Panc1 (cell line): ENCODE data around the gene MDGA2. TPM values are rescaled to one million over a fixed set of nuclear protein-coding genes. Genes with fewer than 3 reads are reported as not detected.

Experiments used
- ATAC-seq: fragments of 200-7000 bp; cut with Tn5 transposase; 2 replicates; pipeline ENCODE4 v1.9.1; 2020; ENCODE audit warnings: mild to moderate bottlenecking, moderate library complexity
- BruUV-seq: library from RNA; stranded (reverse); fragments of 400-500 nt; replicated peaks from 2 replicates; lab custom pipeline; 2021; lab: Mats Ljungman, UMichigan
- CTCF ChIA-PET: fragments of 300-600 bp; sonication (Branson Sonifier 250); formaldehyde crosslinking; loops from one replicate; lab custom pipeline; 2022; ENCODE audit warnings: antibody characterized with exemption; lab: Charles Lee
- POLR2A ChIA-PET: fragments of 300-600 bp; sonication (Branson Sonifier 250); formaldehyde crosslinking; loops from one replicate; lab custom pipeline; 2022; ENCODE audit warnings: antibody characterized with exemption; lab: Charles Lee
- DNase-seq: peaks from one replicate; pipeline ENCODE4 v3.0.0-alpha.2; 2010; ENCODE audit warnings: low read depth, low spot score
- H3K27ac ChIP-seq: 2 replicates; pipeline ENCODE4 v1.5.1; 2011; ENCODE audit warnings: mild to moderate bottlenecking, low read length, inconsistent platforms
- H3K27me3 ChIP-seq: fragments of 200-500 bp; sonication (Bioruptor generic); 2 replicates; pipeline ENCODE4 v1.6.0; 2014; ENCODE audit warnings: low read length, inconsistent platforms; ENCODE audit not compliant: control insufficient read depth, insufficient read depth
- H3K36me3 ChIP-seq: fragments of 200-500 bp; sonication (Bioruptor generic); 2 replicates; pipeline ENCODE4 v1.5.1; 2014; ENCODE audit warnings: inconsistent platforms, mild to moderate bottlenecking, low read length, moderate library complexity; ENCODE audit not compliant: control insufficient read depth, insufficient read depth
- H3K4me1 ChIP-seq: 2 replicates; pipeline ENCODE4 v1.5.1; 2011; ENCODE audit warnings: inconsistent platforms, mild to moderate bottlenecking, low read length, moderate library complexity; ENCODE audit not compliant: control insufficient read depth, insufficient read depth
- H3K4me3 ChIP-seq, 2 experiments: 2 replicates each; pipeline ENCODE4 v1.5.1; 2011 to 2012; ENCODE audit warnings: low read depth in 2 of 2, low read length in 2 of 2, mild to moderate bottlenecking in 2 of 2, inconsistent platforms in 1 of 2, moderate library complexity in 1 of 2
- H3K9me3 ChIP-seq: fragments of 200-500 bp; sonication (Bioruptor generic); 2 replicates; pipeline ENCODE4 v1.5.1; 2014; ENCODE audit warnings: low read depth, mild to moderate bottlenecking, inconsistent platforms, low read length, moderate library complexity; ENCODE audit not compliant: control insufficient read depth, insufficient read depth
- POLR2AphosphoS5 ChIP-seq: IDR thresholded peaks from 2 replicates; pipeline ENCODE4 v1.6.1; 2012; ENCODE audit warnings: mild to moderate bottlenecking, low read depth, low read length, moderate library complexity
- SIN3A ChIP-seq: IDR thresholded peaks from 2 replicates; pipeline ENCODE4 v1.6.1; 2012; ENCODE audit warnings: low read depth, mild to moderate bottlenecking, low read length, moderate library complexity, borderline replicate concordance; ENCODE audit not compliant: insufficient read depth
- TCF7L2 ChIP-seq: IDR thresholded peaks from 2 replicates; pipeline ENCODE4 v1.6.1; 2011; ENCODE audit warnings: mild to moderate bottlenecking, low read depth, low read length, inconsistent platforms
- in situ Hi-C: cut with HindIII; loops from 2 replicates; pipeline ENCODE4 v1.10.0; 2016; ENCODE audit warnings: low sequenced_read_pairs, low pct_unique_long_range_greater_than_20kb
- intact Hi-C: fragments of 100-400 bp; cut with micrococcal nuclease; formaldehyde crosslinking; loops from one replicate; pipeline ENCODE4 v1.10.0; 2022; ENCODE audit not compliant: unreplicated experiment
- total RNA-seq: library from RNA; stranded (reverse); gene quantifications from one replicate; pipeline ENCODE4 v1.2.1, GENCODE V29; 2021; ENCODE audit not compliant: unreplicated experiment
- TF ChIP-seq, protein P1 (sequence below), 2 experiments: IDR thresholded peaks; 2 replicates each; pipeline ENCODE4 v1.6.1; 2011 to 2012; ENCODE audit warnings: low read depth in 2 of 2, control low read depth in 1 of 2, low read length in 1 of 2, mild to moderate bottlenecking in 1 of 2, moderate library complexity in 1 of 2; ENCODE audit not compliant: insufficient read depth in 1 of 2
- TF ChIP-seq, protein P2 (sequence below): fragments of 450-650 bp; IDR thresholded peaks from 2 replicates; pipeline ENCODE4 v1.5.1; 2017; ENCODE audit warnings: mild to moderate bottlenecking

MDGA2 gene
- total RNA-seq, 1 experiment from 2014 or later, result not detected

DNA sequence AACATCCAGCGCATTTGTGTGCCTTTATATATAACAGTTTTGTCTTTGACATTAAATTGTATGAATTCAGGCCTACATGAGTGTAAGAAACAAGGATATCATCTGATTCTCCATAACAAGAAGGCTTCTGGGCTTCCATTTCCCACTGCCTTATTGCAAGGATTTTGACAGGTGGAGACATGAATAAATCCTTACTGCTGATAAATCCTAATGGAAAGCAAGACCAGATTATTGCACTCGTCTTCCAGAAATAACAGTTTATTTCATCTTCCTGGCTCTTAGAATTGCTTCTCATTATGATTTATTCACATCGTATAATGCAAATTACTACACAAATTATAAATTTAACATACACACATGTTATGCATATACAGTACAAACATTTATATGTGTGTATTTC is 348.1 kb downstream of the MDGA2 start:
- intact Hi-C loops, result no loop called here
- Histone ChIP-seq H3K27me3 (no peaks in the 10 kb centered on the region), H3K4me3 (no peak overlapping the region), H3K9me3 (no peaks in the 10 kb centered on the region), H3K27ac (no peak overlapping the region), H3K36me3 (no peaks in the 10 kb centered on the region), H3K4me1 (no peaks in the 10 kb centered on the region)
- ATAC-seq (no peak), DNase-seq (no peak)
- ChIA-PET POLR2A (no interaction called here), CTCF (interaction anchor here (0.5 kb wide), 1 partner anchor 675 kb away, joined by 3 read pairs; no protein-coding TSS in a partner anchor)
- BruUV-seq, result no TSS peak
- in situ Hi-C loops, result no loop called here
- TF ChIP-seq, protein P1, sequence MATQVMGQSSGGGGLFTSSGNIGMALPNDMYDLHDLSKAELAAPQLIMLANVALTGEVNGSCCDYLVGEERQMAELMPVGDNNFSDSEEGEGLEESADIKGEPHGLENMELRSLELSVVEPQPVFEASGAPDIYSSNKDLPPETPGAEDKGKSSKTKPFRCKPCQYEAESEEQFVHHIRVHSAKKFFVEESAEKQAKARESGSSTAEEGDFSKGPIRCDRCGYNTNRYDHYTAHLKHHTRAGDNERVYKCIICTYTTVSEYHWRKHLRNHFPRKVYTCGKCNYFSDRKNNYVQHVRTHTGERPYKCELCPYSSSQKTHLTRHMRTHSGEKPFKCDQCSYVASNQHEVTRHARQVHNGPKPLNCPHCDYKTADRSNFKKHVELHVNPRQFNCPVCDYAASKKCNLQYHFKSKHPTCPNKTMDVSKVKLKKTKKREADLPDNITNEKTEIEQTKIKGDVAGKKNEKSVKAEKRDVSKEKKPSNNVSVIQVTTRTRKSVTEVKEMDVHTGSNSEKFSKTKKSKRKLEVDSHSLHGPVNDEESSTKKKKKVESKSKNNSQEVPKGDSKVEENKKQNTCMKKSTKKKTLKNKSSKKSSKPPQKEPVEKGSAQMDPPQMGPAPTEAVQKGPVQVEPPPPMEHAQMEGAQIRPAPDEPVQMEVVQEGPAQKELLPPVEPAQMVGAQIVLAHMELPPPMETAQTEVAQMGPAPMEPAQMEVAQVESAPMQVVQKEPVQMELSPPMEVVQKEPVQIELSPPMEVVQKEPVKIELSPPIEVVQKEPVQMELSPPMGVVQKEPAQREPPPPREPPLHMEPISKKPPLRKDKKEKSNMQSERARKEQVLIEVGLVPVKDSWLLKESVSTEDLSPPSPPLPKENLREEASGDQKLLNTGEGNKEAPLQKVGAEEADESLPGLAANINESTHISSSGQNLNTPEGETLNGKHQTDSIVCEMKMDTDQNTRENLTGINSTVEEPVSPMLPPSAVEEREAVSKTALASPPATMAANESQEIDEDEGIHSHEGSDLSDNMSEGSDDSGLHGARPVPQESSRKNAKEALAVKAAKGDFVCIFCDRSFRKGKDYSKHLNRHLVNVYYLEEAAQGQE (IDR thresholded peaks at IDR 0.05; ENCODE audit: insufficient read depth in 1 of 2, low read depth in 2 of 2, low read length in 1 of 2), result no peak
- TF ChIP-seq SIN3A (no peak), TCF7L2 (no peak), POLR2AphosphoS5 (no peak)
- TF ChIP-seq, protein P2, sequence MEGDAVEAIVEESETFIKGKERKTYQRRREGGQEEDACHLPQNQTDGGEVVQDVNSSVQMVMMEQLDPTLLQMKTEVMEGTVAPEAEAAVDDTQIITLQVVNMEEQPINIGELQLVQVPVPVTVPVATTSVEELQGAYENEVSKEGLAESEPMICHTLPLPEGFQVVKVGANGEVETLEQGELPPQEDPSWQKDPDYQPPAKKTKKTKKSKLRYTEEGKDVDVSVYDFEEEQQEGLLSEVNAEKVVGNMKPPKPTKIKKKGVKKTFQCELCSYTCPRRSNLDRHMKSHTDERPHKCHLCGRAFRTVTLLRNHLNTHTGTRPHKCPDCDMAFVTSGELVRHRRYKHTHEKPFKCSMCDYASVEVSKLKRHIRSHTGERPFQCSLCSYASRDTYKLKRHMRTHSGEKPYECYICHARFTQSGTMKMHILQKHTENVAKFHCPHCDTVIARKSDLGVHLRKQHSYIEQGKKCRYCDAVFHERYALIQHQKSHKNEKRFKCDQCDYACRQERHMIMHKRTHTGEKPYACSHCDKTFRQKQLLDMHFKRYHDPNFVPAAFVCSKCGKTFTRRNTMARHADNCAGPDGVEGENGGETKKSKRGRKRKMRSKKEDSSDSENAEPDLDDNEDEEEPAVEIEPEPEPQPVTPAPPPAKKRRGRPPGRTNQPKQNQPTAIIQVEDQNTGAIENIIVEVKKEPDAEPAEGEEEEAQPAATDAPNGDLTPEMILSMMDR, result no peak

DNA sequence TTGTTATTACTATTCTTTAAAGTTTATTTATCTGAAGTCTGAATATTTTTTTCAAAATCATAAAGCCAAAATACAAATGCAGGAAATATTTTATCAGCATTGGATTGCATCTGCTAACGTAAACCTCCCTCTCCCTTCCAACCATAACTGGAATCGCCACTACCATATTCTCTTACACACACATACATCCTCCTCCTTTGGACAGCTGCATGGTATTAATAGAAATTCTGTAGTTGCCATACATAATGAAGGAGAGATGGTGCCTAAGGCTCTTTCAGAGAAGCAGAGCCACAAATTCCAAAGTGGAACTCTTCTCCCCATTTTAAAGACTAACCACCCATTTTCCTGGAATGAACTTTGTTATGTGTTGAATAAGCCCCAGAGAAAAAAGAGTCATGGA is 352.7 kb downstream of the MDGA2 start:
- POLR2A ChIA-PET, result no interaction called here
- BruUV-seq, result no TSS peak
- in situ Hi-C loops, result no loop called here

More for the DNA sequence above, 352.7 kb downstream of the MDGA2 start:
- TF ChIP-seq TCF7L2 (no peak), SIN3A (no peak), POLR2AphosphoS5 (no peak)
- TF ChIP-seq, protein P1 (IDR thresholded peaks at IDR 0.05; ENCODE audit: insufficient read depth in 1 of 2, low read depth in 2 of 2, low read length in 1 of 2), result no peak
- TF ChIP-seq, protein P2, result no peak
- Histone ChIP-seq H3K4me3 (no peak overlapping the region), H3K27me3 (no peaks in the 10 kb centered on the region), H3K9me3 (no peaks in the 10 kb centered on the region), H3K27ac (no peak overlapping the region), H3K4me1 (no peaks in the 10 kb centered on the region), H3K36me3 (no peaks in the 10 kb centered on the region)
- CTCF ChIA-PET, result no interaction called here
- ATAC-seq, result no peak
- no peak for DNase-seq
- intact Hi-C loops, result no loop called here
